Suppressor macrophage (primary cell): ENCODE measurements around the gene BANP.
"Not testable (repeated sequence)": the region's sequence is repeated elsewhere in the genome, so short reads cannot be mapped to it uniquely, and the experiment has no call there.

Experiments used
- DNase-seq, 4 experiments: peaks; one replicate each; pipeline ENCODE4 v3.0.0-alpha.2; 2020 to 2022

Gene BANP

GRCh38 chr16:88067530-88068411 is 116.5 kb downstream of the BANP start:
- no peak for DNase-seq

DNA sequence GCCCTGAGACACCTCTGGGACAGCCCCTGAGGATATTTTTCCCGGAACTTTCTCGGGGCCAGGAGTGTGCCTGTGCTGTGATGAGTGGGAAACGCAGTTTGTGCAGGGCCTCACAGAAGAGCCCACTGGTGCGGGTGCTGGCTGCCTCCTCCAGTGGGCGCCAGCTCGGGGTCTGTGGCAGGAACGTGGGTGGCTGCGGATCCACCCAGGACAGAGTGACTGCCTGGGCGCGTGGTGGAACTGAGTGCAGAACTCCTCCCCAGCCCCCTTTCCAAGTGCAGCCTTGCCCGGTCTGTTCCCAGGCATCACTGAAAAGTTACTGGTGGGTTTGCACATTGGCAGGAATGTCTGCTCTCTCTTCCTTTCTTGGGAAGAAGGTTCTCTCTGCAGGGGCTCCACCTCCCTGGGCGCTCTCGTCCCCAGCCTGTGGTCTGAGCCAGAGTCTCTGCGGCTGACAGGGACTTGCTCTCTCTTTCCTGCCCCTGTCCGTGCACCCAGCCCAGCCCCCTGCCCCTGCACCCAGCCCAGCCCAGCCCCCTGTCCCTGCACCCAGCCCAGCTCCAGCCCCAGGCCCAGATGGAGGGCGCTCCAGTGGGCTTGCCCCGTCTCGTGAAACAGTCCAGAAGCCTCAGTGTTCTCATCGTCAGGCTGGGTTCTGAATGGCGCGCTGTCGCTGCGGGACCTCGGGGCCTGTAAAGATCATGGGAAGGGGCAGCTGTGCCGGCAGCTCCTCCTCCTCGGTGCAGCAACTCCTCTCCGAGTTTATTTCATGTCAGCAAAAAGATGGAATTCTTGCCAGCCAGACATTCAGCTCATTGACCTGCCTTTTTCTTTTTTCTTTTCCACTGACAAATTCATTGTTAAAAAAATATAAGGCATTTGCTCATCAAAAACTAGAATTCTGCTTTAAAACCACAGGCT is 117.5 kb downstream of the BANP start:
- no peak for DNase-seq

DNA sequence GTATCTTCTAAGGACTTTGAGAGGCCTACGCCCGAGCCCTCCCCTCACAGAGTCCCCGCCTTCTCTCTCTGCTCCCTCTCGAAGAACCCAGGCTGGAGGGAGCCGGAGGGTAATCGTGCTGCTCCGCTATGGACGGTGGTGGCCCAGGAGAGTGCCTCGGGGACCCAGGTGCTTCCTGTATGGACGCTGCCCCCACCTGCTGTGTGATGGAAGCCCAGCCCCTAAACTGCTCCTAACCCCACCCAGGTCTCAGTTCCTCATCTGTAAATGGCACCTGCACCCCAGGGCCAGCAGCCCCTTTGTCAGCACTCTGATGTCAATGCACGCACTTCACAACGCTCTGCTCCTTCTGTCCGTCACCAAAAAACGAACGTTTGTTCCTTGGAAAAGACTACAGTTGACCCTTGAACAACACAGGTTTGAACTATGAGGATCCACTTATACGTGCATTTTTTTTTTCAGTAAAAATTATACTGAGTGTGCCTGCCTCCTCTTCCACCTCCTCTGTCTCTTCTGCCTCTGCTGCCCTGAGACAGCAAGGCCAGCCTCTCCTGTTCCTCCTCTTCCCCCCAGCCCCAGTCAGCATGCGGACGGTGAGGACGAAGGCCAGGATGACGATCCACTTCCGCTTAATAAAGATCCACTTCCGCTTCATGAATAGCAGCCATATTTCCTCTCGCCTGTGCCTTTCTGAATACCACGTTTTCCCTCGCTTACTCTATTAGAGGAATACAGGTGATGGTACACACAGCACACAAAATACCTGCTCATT is 118.3 kb downstream of the BANP start:
- no peak for DNase-seq

DNA sequence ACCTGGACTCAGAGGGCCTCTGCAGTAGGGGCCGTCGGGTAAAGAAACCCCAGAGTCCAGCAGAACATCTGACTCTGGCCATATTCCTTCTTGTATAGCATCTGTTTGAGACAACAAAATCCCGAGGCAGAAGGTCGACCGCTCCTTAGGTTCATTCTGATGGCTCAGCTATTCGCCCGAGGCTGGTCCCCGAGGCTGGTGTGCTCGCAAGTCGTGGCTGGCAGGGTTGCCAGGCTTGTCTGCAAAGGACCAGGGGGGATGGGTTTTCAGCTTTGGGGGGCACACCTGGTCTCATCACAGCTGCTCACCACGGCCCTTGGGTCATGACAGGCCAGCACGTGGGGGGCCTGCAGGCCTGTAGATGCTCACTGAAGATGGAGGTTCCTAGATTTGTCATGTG is 119.1 kb downstream of the BANP start:
- DNase-seq = no peak

DNA sequence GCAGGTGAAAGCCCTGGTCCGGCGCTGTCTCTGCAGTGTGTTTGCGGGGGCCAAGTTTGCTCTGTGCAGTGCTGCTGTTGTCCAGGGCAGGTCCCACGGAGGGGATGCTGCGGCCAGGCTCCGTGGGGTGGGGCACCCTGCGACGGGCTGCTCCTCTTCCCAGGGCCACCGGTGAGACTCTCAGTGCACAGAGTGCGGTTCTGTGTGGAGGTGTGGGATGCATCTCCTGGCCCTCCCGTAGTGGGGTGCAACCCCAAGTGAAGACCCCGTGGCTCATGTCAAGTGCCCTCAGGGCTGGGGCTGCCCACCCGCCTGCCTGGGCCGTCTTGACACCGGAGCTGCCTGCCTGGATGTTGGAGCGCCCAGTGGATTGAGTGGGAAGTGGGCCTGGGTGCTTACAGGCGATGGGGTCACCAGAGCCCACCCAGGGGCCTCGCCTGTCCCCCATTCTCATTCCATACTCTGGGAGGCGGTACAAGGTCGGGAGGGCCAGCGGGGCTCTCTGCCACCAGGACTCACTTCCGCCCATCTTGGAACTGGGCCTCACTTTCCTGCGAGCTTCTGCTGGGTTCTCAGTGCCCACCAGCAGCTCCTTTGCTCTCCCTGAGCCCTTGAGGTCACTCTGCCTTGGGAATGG is 119.9 kb downstream of the BANP start:
- DNase-seq = no peak

GRCh38 chr16:88071908-88072307 is 120.7 kb downstream of the BANP start:
- no peak for DNase-seq

GRCh38 chr16:88072571-88073001 is 121.4 kb downstream of the BANP start:
- DNase-seq = no peak

DNA sequence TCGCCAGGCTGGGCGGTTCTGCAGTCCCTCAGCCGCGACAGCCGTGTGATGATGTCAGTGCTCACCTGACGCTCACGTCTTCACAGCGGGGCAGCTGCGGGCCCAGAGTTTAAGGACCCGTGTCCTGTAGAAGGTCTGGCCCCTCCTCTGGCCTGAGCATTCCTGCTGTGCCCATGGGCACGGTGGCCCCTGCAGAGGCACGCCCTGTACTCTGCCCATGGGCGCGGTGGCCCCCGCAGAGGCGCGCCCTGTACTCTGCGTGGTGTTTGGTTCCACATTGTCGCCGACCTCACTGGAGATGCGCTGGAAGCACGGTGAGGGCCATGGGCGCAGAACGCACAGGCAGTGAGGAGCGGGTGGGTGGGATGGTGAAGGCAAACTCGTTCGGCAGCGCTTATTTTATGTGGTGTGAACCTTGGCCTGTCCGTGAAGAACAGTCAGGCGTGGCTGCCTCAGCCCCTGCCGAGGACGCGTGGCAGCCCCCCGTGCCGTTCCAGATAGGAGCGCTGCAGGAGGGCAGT is 122.0 kb downstream of the BANP start:
- no peak for DNase-seq

GRCh38 chr16:88074041-88074440 is 122.8 kb downstream of the BANP start:
- no peak for DNase-seq

DNA sequence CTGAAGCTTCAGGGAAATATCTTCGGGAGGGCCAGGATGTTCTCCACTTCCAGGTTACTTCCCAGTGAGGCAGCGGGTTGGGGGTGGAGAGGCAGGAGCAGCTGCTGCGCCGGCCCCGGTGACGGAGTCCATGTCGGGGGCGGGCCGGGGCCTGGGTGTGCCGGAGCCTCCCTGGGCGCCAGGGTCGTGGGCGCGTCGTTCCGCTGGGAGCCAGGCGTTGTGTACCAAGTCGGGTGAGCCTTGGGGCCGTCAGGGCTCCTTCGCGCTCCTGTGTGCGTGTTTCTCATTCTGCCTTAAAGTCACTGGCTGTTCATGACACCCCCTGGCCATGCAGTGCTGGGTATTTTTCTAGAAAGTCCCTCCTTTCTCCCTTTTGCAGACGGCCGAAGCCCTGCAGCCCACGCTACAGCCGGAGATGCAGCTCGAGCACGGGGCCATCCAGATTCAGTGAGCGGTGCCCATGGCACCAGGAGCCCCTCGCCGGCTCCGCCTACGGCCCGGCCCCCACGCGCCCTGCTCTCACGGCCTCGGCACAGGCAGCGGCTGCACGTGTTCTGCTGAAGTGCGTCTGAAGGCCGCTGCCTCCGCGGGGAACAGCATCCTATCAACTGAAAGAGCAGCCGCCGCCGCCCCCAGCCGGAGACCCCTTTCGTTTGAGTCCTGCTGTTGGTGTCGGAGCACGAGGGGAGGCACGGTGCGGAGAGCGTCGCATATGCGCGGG is 125.1 kb downstream of the BANP start:
- no peak for DNase-seq

DNA sequence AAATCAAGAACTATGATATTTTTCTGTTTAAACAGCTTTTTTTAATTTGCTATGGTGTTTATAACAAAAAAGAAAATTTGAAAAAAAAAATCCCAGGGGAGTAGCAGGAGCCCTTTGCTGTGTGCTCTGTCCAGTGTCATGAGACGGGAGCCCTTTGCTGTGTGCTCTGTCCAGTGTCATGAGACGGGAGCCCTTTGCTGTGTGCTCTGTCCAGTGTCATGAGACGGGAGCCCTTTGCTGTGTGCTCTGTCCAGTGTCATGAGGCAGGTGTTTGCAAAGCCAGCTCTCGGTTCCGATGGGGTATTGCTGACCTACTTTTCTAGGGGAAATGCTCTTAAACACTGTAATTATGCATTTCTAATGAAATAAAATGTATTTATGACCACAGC is 125.7 kb downstream of the BANP start:
- not testable (repeated sequence) for DNase-seq

DNA sequence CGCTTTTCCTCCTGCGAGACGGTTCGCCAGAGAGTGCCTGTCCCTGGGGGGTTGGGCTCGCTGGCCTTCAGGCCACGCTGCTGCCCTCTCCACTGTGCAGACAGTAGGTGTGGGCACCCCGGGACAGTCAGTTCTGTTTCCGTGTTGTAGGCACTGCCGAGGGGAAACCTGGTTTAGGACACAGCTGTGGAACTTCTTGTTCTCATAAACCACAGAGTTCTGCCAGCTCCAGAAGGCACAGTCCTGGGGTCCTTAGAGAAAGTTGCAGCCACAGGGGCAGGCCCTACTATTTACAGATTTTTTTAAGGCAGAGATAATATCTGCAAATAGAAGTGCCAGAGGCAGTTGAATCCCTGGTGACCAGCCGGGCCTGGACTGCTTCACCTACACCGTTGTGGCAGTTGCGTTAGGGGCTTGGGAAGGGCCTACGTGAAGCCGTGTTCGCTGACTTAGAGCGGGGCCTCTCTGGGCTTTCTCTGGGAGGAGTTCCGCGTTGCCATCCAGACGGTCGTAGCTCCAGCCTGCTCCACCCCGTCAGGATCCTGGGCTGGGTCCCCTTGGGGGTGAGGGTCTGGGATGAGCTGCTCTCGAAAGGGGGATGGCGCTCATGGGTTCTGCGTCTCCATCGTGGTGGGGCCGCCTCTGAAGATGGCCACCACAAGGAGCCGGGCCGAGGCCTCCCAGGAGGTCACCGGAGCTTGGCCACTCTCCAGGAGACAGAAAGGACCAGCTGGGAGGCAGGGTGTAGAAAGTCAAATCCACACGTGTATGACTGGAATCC is 126.3 kb downstream of the BANP start:
- DNase-seq = no peak

DNA sequence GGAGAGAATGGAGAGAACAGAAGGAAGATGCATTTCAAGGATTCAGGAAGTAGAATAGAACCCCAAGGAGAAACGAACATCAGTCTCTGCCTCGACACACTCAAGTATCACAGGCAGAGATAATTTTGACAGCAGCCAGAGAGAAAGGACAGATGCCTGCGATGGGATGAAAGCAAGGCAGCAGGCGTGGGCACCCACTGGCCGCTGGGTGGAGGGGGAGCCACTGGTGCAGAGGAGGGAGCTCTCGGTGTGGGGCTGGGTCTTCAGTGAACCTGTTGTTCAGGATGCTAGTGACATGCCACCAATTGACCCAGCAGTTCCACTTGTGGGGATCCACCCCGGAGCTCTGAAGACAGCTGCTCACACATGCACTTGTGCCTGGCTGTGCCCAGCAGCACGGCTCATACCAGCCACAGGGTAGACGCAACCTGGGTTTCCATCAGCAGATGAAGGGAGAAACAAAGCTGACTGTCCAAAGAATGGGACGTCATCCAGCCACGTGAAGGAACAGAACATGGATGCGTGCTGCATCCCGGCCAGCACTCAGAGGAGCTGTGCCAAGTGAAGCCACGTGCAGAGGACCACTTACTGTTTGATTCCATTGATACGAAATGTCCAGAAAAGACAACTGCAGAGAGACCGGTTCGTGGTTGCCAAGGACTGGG is 127.0 kb downstream of the BANP start:
- DNase-seq = no peak

DNA sequence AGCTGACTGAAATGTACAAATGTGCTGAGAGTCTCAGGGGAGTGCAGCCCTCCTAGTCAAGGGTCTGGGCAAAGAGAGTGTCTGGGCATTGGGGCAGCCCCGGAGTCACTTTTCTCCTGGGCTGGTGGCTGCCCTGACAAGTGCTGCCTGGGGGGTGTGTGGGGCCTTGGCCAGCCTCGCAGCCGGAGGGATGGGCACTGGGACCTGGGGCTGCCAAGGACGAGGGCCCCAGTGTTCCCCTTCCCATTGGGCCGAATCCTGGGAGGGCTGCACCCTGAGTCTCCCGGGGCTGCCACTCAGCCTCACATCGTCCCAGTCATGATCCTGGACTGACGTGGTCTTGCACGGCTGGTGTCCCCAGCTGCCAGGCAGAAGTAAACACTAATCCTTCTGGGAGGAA is 132.3 kb downstream of the BANP start:
- DNase-seq = no peak

- DNase-seq = no peak
Measured at GRCh38 chr16:88084881-88085280, 133.6 kb downstream of the BANP start.

DNA sequence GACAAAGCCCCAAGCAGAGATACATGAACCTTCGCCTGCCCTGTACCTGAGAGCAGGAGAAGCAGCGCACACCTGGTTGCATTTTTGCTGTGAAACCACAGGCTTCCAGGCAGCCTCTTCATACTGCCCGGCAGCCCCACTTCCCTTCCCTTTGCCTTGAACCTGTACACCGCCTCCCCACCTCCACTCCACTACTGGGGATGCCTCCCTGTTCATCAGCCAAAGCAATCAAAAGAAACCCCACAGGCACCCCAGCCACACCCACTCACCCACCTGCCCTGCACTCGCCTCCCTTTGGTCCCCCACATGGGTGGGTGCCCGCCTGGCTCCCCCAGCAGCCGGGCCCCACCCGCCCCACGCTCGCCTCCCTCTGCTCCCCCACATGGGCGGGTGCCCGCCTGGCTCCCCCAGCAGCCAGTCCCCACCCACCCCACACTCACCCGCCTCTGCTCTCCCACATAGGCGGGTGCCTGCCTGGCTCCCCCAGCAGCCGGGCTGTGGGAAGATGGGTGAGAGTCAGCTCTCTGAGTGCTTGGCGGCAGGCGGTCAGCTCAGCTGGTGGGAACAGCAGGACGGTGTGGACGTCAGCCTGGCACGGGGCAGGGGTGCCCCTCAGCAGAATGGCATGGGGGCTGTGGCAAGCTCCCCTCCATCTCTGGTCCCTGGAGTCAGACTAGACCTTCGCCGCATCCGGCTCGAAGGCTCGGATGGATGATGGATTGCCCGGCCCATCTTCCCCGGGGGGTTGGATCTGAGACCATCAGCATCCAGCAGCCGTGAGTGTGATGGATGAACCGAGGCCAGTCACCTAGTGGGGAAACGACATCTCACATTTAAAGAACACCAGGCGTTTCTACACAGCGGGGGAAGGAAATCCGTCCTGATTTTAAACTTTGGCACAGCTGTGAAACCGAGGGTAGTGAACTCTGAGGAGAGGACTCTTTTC is 135.6 kb downstream of the BANP start:
- DNase-seq = no peak

DNA sequence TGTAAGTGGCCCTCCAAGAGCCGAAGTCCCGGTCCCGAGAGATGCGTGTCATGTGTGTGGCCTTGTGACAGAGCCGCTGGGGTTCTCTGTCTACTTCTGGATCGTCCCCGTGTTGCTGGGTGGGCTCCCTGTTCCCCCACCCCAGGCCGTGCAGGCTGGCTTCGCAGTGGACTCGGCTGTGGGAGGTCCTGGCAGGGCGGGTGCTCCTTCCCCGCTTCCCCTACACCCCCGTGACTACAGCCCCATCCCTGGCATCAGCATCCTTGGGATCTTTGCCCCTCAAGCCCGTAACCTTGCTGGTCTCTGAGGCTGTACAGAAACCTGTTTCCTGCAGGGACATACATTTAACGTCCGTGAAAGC is 136.3 kb downstream of the BANP start:
- no peak for DNase-seq

DNA sequence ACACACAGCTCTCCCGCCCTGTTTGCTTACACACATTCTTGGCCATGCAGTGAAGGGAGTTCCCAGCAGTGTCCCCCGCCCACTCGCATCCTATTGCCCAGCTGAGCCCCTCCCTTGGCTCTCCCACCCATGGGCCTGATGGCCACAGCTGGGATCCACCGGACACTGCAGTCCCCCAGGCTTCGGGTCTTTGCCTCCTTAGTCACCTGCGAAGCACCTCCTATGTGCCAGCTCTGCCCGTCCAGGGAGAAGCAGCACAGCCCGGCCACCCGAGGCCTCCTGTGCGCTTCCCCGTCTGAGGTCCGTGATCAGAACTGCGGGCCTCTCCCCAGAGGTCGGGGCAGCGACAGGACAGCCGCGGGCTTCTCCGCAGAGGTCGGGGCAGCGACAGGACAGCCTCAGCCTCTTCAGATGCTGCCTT is 136.9 kb downstream of the BANP start:
- no peak for DNase-seq

- DNase-seq = not testable (repeated sequence)
Measured at GRCh38 chr16:88088611-88089010, 137.4 kb downstream of the BANP start.
